Hematopoietic multipotent progenitor cell treated with erythropoietin and hydrocortisone succinate and interleukin-3 and kit ligand, for 8 days (in vitro differentiated cells): ENCODE measurements around the gene DPP9.
"Not testable (repeated sequence)": the region's sequence is repeated elsewhere in the genome, so short reads cannot be mapped to it uniquely, and the experiment has no call there.

ENCODE experiments used
- DNase-seq: peaks from one replicate; pipeline ENCODE4 v3.0.0-alpha.2; 2015

The DPP9 gene

DNA sequence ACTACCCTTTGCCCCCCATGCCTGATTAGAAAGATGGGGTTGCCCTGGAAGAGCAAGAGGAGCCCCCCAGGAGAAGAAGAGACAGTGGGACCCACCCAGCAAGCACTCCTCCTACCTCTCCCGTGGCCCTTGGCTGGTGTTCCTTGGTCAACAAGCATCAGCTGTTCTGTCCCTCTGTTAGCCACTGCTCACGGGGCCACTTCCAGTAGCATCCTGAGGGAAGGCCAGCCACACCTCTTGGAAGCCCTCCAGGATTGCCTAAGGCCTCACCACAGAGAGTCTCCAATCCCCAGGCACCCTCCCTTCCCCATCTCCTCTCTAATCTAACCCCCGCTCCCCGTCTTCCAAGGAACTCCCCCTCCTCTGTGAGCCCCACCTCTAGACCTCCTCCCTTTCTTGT, 15.1 kb upstream of the DPP9 start:
- DNase-seq, result no peak

DNA sequence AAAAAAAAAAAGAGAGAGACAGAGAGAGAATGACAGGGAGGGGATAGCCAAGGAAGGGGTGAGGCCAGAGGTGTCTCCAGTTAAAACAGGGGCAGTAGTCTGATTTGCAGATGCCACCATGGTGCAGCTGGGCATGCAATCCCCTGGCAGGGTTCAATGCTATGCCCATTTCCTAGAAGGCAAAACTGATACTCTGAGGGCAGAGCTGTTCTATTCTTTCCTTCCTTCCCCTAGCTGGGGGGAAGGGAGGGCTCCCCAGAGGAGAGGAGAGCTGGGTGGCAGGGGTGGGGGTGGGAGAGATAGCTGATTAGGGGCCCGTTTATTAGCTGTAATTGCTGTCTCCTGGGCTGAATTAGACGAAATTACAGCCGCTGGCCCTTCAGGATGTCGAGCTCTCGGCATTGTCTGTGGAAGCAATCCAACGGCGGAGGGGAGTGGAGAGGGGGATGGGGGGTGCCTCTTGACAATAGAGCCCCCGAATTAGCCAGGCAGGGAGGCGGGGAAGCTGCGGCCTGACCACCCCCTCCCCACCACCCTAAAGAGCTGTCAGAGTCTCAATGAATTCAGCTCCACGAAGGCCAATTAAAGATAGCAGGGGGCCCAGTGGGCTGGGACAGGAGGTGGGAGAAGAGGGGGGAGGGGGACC, 14.4 kb upstream of the DPP9 start:
- DNase-seq, result no peak

- no peak for DNase-seq
Observed at GRCh38 chr19:4733755-4734345, 10.2 kb upstream of the DPP9 start.

- DNase-seq, result peak; percentile 71
Observed at GRCh38 chr19:4732680-4733114, 9.1 kb upstream of the DPP9 start.

GRCh38 chr19:4730740-4731171, 7.1 kb upstream of the DPP9 start:
- DNase-seq, result peak; percentile 55

DNA sequence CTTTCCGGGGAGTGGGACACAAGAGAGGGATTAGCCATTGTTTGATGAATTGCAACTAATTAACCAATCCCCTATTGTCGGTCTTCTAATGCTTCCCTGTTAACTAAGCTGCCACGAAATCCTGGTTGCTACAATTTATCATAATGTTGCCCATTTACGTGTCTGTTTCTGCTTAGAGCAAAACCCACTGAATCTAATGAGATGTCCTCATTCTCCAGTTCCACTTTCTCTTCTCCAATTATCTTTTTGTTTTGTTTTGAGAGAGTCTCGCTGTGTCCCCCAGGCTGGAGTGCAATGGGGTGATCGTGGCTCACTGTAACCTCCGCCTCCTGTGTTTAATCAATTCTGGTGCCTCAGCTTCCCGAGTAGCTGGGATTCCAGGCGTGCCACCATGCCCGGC, 5.2 kb upstream of the DPP9 start:
- no peak for DNase-seq

DNA sequence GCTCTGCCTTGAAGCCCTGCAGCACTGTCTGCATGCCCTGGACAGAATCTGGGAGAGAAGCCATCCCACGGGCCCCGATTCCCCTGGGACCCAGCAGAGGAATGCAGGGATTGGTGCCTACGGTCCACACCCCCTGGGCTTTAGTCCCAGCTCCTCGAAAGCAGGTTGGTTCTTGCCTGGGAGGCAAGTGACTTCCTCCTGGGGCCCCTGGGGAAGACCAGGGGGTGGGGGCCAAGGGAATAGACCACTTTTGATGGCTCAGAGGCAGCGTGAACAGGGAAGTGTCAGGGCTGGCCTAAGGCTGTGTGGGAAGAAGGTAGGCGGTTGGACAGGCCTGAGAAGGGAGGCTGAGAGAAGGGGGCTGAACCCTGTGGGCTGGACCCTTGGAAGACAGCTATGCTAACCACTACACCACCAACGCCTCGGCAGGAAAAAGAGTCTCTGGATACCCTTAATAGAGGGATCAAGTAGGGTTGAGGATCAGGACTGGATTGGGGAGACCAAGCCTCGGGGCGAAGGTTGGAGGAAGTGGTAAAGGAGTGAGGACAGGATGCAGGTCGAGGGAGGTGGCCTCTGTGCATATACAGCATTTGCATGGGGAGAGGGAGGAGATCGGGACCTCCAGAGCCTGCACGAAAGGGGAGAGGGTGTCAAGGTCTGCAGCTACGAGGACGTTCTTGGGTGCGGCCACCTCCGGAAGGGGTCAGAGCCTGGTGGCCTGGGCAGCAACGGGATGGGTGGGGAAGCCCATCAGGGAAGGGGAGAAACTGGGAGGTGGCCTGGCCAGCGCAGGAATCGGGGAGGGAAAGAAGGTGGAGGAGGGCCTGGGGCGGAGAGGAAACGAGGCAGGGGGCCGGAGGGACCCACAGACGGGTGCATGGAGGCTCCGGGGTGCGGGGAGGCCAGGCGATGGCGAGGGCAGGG, 709 bp downstream of the DPP9 start:
- DNase-seq, result peak; percentile 28

DNA sequence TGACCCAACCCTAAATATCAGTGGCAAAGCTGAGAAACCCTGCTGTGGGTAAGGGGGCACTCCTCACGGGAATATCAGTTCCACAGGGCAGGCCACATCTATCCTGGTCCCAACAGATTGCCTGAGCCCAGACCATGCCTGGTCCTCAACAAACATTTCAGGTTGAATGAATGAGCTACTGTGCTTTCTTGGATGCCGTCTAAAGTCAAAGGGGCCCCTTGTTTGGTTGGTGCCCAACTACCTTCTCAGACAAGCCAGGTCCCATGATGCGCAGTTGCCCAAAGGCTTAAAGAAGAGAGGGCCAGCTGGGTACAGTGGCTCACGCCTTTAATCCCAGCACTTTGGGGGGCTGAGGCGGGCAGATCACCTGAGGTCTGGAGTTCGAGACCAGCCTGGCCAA, 2.4 kb downstream of the DPP9 start:
- DNase-seq, result no peak

DNA sequence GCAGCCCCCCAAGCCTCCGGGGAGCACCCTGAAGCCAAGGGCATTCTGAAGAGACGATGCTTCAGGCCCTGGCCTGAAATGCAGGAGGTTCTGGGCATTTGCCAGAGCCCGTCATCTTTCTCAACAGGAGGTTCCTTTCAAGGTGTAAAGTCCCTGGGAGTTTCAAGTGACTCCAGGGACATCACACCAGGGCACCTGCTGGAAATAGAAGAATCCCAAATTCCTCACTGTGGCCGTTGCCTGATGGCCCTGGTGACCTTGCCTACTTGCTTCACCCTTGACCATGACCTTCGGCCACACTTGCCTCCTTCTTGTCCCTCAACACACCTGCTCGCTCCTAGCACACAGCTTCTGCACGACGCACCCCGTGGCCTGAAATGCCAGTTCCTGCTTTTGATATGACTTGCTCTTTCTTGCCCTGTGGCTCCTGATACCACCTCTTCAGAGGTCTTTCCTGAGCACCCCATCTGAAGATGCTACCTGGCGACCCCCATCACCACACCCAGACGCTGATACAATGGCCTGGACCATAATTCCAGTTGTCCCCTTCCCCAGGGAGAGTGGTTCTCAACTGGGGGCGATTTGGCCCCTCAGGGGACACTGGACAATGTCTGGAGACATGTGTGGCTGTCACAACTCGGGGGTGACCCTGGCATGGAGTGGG, 3.5 kb downstream of the DPP9 start:
- no peak for DNase-seq

- DNase-seq, result no peak
Observed at GRCh38 chr19:4719499-4719866, 4.2 kb downstream of the DPP9 start.

- no peak for DNase-seq
Observed at GRCh38 chr19:4717966-4718701, 5.5 kb downstream of the DPP9 start.

DNA sequence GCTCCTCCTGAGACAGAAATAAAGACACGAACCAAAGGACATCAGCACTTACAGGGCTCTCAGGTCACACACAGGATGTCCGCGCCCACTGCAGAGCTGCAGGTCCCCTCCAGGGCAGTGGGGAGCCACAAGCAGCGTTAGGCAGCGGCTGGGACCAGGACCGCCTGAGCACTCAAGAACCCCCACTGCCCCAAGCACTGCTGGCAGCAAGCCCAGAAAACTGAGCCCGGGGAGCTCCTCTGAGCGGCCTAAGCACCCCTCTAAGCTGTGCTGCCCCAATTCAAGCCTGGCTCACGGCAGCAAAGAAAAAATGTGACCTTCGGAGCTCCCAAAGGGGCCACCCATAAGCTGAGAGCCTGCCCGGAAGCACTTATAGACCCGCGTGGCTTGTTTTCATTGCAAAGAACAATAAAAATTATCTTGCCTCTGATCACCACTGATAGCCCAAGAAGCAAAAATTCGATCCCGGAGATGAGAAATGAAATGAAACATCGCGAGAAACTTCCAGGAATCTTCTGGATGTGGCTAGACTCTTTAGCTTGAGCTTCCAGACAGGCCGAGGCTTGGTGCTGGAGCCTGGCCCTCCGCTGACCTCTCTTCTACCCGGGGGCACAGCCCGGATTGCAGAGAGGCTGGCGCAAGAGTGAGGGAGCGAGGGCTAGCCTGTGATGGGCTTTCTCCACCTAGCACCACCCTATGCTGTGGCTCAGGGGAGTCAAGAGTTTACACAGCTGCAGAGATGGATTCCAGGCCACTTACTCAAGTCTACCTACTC, 6.3 kb downstream of the DPP9 start:
- DNase-seq, result no peak

DNA sequence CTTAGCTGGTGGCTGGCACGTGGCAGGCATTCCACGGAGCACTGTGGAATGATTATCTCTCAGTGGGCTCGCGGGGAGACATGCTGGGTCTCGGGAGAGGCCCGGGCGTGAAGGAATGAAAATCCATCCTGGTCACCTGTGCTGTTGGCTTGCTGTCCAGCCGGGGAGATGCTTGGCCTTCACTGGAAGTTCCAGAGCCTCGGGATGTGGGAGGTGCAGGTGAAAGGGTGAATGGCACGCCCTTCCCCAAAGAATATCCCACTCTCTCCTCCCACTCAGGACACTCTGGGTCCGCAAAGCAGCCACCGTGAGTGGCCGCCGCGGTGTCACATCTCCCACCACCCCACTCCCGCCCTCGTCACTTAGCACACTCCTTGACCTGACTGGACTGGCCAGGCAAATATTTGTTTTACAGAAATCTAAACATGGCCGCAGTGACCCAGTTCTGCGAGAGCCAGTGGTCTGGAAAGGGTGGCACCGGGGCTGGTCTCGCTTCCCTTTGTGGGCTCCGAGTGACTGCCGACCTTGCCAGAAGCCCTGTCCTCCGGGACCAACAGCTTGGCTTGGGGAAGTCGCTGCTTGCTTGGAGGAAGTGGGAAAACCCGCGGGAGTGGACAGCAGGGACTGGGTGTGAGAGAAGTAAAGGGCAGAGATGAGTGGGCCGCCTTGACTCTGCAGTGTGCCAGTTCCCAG, 8.0 kb downstream of the DPP9 start:
- DNase-seq, result no peak

GRCh38 chr19:4715178-4715528, 8.5 kb downstream of the DPP9 start:
- DNase-seq, result not testable (repeated sequence)

GRCh38 chr19:4714016-4714415, 9.6 kb downstream of the DPP9 start:
- DNase-seq, result no peak

DNA sequence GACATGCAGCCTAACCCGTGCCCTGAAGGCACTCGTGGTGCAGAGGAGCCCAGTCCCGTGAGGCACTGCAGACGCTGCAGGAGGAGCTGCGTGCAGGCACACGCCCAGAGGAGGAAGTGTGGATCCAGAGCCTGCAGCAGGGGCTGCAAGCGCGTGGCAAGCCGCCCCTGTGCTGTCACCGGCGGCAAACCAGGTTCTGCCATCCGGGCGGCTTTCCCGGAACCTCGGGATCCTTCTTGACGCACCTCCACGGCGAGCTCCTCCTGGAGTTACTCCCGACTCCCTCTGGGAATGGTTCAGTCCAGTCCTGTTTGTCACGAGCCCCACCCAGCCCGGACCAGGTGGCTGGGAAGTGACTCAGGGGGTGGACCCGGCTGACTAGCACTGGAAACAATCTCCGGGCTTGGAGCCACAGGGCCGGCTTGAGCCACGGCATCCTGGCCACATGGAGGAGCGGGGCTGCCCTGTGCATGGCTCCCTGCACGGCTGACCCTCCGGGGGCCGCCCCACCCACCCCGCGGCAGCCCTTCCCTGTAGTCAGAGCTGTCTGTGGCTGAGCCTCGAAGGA, 10.2 kb downstream of the DPP9 start:
- DNase-seq, result no peak

GRCh38 chr19:4712771-4713170, 10.9 kb downstream of the DPP9 start:
- no peak for DNase-seq

DNA sequence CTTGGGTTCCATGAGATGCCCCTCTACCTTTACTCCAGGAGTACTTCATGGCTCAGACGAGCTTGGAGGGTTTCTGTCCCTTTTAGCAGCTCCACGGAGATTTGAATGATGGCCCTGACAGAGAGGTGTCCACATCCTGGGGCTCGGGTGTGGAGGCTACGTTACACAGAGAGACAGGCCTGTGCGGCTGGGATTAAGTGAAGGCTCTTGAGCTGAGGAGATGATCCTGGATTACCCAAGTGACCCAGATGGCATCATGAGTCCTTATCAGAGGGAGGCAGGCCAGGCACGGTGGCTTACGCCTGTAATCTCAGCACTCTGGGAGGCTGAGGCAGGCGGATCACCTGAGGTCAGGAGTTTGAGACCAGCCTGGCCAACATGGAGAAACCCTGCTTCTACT, 12.4 kb downstream of the DPP9 start:
- peak; percentile 17 for DNase-seq

- no peak for DNase-seq
Observed at GRCh38 chr19:4710281-4710600, 13.4 kb downstream of the DPP9 start.

DNA sequence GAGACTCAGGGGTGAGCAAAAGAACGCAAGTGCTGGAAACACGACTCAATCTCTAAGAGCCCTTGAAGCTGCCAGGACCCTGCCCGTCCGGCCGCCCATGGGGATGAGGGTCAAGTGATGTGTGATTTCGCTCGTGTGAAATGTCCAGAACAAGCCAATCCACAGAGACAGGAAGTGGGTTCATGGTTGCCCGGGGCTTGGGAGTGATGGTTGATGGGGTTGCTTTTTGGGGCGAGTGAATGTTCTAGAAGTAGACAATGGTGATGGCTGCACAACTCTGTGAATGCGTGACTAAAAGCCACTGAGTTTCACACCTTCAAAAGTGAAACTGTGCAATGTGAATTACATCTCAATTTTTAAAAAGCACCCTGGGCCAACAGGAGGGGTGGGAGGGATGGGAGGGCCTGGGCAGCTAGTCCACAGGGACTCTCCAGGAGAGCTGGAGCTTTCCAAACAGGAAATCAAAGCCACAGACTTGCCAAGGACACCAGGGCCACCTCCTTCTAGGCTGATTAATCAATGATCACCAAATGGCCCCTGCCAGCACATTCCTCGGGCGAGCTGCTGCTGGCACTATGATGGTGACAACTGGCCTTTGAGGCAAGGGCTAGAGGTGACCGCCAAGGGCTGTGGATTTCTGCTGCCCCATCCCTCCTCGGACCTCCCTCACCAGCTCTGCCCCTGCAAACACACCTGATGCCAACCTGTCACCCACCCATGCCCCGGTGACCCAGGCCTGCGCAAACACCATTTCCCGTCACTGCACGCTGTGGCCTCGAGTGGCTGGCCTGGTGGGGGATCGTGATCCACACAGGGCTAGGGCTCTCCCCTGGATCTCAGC, 14.0 kb downstream of the DPP9 start:
- no peak for DNase-seq
